ENCODE results near the gene CDKAL1. TPM values are rescaled to one million over a fixed set of nuclear protein-coding genes. Genes with fewer than 3 reads are reported as not detected.

The CDKAL1 gene
- total RNA-seq, 1 experiment from 2014 or later = 20.6 TPM

DNA sequence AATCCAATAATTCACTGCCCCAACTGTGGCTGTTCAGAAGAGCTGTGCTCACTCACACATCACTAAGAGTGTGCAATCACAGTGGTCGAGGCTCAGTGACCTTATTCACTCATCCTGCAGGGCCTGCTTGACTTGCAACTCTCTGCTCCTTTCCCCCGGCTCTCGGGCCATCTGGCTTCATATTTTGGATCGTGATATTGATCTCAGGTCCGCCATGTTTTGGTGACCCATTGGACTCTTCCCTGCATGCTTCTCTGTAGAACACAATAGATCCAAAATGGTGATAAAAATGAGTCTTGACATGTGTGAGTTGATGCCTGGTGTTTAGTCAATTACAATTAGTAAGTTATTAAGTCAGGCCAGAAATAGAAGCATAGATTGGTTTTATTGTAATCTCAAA is 745.4 kb downstream of the CDKAL1 start:
- no peak overlapping the region for H3K4me3 Mint-ChIP-seq
- H3K27me3 Mint-ChIP-seq (ENCODE audit: low read depth) = no peaks in the 10 kb centered on the region
- TF ChIP-seq ETV6 (CRISPR knock-in tag; IDR thresholded peaks at IDR 0.05) = no peak
- TF ChIP-seq, protein P1, sequence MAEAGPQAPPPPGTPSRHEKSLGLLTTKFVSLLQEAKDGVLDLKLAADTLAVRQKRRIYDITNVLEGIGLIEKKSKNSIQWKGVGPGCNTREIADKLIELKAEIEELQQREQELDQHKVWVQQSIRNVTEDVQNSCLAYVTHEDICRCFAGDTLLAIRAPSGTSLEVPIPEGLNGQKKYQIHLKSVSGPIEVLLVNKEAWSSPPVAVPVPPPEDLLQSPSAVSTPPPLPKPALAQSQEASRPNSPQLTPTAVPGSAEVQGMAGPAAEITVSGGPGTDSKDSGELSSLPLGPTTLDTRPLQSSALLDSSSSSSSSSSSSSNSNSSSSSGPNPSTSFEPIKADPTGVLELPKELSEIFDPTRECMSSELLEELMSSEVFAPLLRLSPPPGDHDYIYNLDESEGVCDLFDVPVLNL (CRISPR knock-in tag; IDR thresholded peaks at IDR 0.05; ENCODE audit: borderline replicate concordance, low read depth) = no peak
- ATAC-seq = no peak
- peaks cover 41% of the 10 kb centered on the region for H3K4me1 Mint-ChIP-seq
- ChIA-PET CTCF (no interaction called here), POLR2A (no interaction called here)
- no peak for DNase-seq (ENCODE audit: low spot score)
- H3K27ac Mint-ChIP-seq = no peak overlapping the region
- peaks cover 23% of the 10 kb centered on the region for H3K9me3 Mint-ChIP-seq
- H3K36me3 Mint-ChIP-seq = peaks cover 8% of the 10 kb centered on the region

- Mint-ChIP-seq H3K27me3 (ENCODE audit: low read depth) (no peaks in the 10 kb centered on the region), H3K4me1 (peaks cover 30% of the 10 kb centered on the region), H3K36me3 (peaks cover 8% of the 10 kb centered on the region), H3K27ac (no peak overlapping the region), H3K4me3 (no peak overlapping the region), H3K9me3 (peaks cover 23% of the 10 kb centered on the region)
- POLR2A ChIA-PET = no interaction called here
- DNase-seq (ENCODE audit: low spot score) (no peak), ATAC-seq (no peak)
- TF ChIP-seq SP1 (CRISPR knock-in tag; conservative IDR thresholded peaks at IDR 0.05) = no peak
- TF ChIP-seq HMGA2 (CRISPR knock-in tag; IDR thresholded peaks at IDR 0.05) = no peak
- CTCF ChIA-PET = no interaction called here
These were observed 747.1 kb downstream of the CDKAL1 start for GRCh38 chr6:21281366-21281765.

Other genes with a start within 250 kb of the CDKAL1 start
- 29.2 to 30.2 TPM (median 30.0 TPM) in 3 replicates for gene E2F3, start 132.6 kb upstream of the CDKAL1 start, total RNA-seq (2021)